GM19193 (cell line): Measurements from ENCODE around the gene EIF2D.

Source experiments
- POLR2A ChIP-seq: IDR thresholded peaks from 4 replicates; pipeline ENCODE4 v1.6.1; 2011; ENCODE audit not compliant: insufficient read depth, insufficient read length; ENCODE audit errors: extremely low read depth

The EIF2D gene

GRCh38 chr1:206554701-206555472 lies 57.4 kb downstream of the EIF2D start:
- TF ChIP-seq POLR2A = no peak

GRCh38 chr1:206554211-206554610 lies 58.1 kb downstream of the EIF2D start:
- no peak for TF ChIP-seq POLR2A

DNA sequence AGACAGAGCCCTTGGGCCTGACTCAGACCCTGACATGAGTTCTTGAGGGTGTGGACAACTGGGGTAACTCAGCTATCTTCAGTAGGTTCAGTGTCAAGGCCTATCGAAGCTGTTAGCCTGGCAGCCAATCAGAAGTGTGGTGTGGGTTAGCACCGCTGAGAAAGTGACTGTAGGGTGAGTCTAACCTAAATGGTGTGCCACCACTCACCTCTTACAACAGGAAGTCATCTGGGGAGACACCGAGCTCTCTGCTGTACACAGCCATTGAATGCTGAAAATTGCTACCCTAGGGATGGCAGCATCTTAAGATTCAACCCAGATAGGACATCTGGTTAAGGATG lies 60.3 kb downstream of the EIF2D start:
- no peak for TF ChIP-seq POLR2A

GRCh38 chr1:206551296-206551985 lies 60.8 kb downstream of the EIF2D start:
- TF ChIP-seq POLR2A = no peak

- no peak for TF ChIP-seq POLR2A
These were observed 61.8 kb downstream of the EIF2D start for GRCh38 chr1:206550446-206550845.

- TF ChIP-seq POLR2A = no peak
These were observed 65.2 kb downstream of the EIF2D start for GRCh38 chr1:206547104-206547503.

- TF ChIP-seq POLR2A = no peak
These were observed 66.9 kb downstream of the EIF2D start for GRCh38 chr1:206545351-206545750.

DNA sequence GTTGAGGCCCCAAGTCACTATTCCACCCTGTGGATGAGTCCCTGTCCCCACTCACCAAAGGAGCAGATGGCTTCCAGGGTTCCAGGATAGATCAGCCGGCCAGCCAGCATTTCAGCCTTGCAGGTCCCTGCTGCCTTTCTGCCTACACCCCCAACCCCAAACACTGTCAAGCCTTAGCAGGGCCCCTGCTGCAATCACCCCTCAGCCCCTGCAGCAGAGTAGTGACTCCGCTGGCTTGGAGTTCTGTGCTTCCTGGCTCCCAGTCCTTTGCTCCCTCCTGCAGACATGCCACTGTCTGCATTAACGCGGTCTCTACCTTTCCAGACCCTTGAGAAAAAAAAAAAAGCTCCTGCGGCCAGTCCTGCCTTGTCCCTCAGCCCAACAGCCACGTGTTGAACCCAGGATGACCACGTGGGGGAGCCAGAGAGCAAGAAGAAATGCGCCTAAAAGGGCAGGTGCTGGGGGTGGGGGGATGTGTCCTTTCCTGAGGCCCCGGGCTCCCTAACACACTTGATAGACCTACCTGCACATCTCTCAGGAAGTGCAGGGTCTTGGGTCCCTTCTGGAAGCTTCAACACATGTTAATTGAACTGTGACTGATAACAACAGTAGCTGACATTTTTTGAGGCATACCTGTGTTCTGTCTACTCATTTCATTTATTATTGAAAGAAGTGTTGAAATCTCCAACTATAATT lies 67.6 kb downstream of the EIF2D start:
- TF ChIP-seq POLR2A = no peak
